Amniotic epithelial cell (primary cell): ENCODE results near the gene ELMO1.

Experiments
- DNase-seq: peaks from one replicate; pipeline ENCODE4 v3.0.0-alpha.2; 2010; ENCODE audit warnings: low read depth

ELMO1 gene

DNA sequence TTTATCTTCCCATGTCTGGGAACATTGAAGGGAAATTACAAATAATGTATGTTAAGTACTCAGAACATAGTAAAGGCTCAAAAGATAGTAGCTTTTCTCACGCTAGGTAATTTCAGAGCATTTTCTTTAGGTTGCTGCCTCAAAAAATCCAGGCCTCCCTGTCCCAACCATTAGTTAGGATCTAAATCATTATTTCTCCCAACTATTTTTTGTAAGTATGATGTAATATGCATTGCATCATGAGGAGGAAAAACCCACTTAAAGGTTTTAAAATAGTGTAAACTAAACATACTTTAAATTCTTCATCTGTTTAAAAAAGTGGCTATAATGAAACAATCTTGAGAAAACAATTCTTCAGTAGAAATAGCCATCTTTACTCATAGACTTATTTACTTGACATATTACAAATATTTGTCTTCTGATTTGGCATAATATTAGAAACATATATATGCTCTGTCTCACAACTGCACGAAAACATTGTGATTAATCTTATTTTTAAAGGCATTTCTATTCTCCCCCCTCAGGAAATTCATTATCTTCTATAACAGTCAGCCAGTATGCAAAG, 329.3 kb downstream of the ELMO1 start:
- DNase-seq = no peak

DNA sequence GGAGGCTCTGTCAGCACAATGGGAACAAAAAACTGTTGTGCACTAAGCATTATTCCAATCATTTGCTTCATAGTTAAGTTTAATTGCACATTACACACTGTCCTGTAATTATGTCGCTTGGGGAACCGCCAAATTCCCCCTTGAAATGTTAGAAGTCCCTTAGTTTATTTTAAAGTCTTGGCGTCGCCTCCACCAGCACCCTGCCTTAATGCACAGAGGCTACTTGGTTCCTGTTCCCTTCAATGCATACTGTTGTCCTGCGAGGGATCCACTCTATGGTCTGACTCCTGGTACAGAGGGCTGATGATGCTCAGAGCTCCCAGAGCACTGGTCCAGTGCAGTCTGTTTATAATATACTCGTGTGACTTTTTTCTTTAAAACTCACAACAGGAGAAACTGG, 330.7 kb downstream of the ELMO1 start:
- DNase-seq = no peak

DNA sequence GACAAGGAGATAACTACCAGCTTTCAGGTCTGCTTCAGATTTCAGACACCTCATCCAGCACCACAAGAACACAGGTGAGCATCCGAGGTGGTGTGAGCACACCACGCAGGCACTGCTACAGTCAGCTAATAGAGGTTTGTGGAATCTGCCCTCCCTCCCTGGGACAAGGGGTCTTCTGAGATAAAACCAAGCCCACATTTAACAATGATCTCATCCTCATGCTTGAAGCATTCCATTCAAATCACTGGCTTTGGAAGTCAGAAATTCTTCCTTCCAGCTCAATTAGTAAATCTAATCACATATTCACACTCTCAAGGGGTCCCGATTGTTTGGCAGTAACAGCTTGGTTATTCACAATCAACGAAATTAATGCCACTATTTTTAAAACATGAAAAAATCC, 331.4 kb downstream of the ELMO1 start:
- no peak for DNase-seq

DNA sequence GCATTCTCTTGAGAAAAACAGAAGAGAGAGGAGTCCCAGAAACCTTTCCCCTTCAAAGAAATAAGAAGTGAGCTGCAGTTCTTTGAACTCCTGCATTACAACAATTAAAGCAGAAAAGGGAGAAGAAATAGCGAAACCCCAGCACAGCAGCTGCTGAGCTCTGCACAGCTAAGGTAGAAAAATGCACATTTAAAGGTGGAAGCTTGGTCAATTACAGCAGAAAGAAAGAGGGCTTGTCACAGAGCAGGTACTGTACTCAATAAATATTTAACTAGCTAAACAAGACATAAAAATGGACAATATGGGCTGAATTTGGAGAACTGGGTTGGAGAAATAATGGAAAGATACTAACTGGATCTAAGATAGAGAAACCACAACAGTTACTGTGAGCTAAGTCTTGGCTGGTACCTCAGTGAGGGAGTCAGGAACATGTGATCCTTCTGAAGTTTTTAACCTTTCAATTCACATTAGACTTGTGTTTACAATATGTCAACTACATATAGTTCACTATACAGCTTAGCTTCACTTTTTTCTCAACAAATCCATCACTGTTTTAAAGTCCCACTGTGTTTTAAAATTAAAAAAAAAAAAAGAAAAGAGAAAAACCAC, 332.5 kb downstream of the ELMO1 start:
- DNase-seq = no peak

DNA sequence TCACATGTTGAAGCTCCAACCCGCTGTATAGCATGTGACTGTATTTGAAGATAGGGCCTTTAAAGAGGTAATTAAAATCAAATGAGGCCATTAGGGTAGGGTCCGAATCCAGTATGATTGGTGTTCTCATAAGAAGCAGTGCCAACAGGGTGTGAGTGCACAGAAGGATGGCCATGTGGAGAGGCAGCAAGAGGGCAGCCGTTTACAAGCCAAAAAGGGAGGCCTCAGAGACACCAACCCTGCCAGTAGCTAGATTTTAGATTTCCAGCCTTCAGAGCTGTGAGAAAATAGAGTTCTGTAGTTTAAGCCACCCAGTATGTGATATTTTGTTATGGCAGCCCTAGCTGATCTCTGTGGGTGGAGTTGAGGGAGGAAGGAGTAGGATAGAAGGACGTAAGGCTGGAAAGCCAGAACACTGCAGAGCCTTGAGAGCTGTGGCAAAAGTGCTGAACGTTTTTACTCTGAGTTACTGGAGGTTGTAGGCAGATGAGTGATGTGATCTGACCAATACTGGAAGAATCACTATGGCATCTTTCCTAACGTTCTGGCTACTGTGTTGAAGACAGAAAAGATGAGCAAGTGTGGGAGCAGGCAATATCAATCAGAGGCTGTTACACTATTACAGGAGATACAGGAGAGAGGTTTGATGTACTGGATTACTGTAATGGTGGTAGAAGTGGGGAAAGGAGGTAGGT, 334.9 kb downstream of the ELMO1 start:
- DNase-seq = no peak

DNA sequence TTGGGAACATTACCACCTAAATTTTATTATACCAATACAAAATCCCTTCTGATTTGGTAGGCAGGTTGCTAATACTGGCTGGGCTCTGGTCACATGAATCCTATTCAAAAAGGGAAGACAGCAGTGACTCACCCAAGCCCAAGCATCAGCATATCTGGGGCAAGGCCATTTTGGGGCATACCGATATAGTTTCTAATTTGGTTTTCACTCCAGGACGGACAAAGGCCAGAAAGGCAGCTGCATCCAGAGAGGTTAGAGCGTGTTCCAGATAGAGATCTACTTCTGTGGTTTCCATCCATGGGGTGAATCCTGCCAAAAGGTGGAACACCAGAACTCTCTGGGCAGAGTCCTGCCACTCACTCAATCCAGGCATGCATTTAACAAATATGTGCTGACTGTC, 335.8 kb downstream of the ELMO1 start:
- DNase-seq = no peak

DNA sequence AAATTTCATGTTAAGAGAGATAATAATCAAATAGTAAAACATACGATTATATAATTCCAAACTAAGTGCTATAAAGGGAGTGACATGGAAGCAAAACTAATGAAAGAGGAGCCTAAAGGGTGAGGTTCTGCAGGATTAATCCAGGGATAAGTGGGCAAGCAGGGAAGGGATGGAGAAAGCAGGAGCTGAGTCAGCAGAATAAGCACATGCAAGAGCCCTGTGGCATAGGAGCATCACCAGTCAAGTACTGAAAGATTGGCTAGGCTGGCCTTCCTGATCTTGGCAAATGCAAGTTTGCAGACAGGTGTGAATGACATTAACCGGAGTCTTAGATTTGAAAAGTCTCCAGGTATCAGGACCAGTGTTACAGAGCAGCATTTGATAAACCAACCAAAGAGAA, 336.4 kb downstream of the ELMO1 start:
- DNase-seq = no peak

DNA sequence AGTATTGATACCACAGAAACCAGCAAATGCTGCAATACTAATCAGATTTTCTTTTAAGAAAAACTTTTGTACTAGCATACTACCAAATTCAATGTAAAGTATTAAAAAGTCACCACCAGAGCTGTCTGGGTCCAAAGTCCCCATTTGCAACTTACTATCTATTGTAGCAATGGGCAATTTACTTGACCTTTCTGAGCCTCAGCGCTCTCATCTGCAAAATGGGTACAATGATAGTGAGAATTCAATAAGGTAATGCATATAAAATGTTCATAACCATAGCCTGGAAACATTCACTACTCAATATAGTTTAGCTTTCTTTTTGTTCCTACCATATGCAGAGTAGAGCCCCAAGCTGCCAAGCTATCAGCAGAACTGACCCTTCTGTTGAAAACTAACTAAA, 337.2 kb downstream of the ELMO1 start:
- no peak for DNase-seq

DNA sequence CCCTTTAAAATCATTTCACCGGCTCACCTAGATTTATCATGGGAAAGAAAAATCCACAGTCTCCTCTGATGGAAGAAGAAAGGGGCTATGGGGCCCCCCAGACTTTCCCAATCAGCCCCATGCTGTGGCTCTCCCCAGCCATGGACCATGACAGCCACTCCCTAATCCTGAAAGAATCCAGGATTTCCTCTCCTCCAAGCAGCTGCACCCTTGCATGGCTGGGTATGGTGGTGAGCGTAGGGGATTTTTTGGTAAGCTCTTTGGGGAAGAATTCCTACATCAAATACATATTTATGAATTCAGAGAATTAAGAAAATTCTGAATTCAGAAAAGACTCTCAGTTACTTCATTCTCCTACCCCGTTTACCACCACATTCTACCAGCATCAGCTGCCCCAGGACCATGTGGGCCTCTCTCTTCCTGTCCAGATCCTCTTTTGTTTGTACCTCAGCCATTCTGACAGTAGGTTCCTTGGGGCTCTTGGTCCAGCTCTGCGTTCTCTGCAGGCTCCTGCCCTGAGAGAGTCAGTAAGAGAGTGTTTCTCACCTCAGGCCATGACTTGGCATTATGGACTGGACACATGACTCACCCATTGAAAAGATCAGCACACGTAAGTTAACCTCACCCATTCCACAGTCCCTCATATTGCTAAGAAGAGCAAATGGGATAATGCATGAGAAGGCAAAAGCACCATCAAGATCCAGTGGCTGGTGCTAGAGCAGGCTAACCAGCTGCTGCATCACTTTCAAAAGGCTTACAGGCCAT, 337.8 kb downstream of the ELMO1 start:
- no peak for DNase-seq

DNA sequence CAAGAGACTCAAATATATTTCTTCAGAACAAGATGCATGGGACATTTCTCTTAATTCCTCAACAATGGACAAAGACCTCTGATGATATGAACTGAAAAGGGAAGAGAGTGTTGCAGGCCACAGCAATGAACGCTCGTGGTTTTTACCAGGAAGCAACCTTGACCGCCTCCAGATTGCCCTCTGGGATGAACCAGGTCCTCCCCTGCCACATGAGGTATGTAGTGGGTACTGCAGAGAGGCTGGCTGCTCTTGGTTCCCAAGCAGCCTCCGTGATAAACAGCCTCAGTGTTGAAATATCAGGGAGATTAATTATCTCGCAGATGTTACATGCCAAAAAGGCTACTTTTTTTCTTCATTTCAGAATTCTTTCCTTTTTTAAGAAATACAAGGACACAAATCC, 338.8 kb downstream of the ELMO1 start:
- DNase-seq = no peak

DNA sequence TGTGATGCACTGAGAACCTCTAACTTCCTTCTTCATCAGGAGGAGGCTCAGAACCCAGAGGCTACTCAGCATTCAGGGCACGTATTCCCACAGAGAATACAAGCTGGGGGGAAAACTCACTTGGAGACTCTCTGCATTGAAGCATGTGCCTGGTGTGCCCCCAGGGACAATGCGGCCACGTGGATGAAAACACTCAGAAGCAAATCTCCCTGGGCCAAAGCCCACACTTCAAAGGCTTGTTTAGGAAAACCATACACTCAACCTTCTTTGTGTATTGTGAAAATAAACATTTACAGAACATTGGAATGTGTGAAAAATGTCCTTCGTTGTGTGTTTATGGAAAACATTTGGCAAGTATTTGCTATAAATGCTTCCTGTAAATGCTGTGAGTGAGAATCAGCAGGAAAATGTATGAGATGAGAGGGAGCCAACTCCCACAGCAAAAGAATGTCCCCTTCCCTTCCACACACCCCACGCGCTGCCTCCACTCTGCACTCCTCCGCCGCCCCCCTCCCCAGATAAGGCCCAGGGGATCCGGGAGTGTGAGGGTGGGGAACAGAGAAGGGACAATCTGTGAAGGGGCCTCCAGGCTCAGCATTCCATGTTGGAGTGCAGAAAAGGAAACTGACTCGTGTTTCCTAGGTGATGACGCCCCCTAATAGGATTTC, 339.5 kb downstream of the ELMO1 start:
- no peak for DNase-seq

DNA sequence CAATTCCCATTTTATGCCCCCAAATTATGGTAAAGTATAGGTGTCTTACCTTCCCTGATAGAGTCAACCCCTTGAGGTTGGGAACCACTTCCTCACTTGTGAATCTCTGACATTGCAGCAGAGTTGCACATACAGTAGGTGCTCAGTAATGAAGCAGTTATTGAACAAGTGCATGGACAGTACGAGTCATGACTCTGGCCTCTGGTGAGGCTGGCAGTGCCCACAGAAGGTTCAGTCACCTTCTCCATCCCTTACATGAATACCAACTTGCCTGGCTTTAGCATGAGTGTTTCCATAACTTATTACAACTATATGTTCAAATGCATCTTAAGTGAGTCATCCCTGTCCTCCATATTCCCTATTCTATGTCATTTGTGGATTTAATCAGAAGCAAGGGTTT, 340.0 kb downstream of the ELMO1 start:
- no peak for DNase-seq

DNA sequence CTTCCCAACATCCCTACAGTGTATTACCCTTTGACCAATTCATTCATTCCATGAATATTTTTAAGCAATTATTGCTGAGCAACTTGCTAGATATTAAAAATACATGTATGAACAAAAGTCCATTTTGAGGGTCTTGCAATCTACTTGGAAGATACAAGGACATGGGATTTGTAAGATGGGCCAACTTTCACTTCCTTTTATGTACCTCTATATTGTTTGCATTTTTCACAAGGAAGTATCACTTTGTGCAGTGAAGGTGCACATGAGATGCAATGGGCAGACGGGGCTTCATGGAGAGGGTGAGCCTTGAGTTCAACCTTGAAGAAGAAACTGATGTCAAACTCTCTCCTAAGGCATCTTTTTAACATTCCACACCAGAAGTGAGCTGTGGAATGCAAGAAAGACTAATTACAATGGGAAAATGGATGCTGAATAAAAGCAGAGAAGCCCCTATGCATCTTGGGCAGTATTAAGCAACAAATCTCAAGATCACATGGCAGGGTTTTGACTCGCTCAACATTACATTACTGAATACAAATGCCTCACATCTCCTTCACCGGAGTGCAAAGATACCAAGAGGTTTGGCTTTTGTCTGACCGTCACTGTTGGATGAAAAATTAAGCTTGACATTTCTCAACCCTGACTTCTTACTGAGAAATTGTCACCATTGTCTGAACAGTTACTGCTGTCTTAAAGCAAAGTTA, 341.5 kb downstream of the ELMO1 start:
- no peak for DNase-seq

DNA sequence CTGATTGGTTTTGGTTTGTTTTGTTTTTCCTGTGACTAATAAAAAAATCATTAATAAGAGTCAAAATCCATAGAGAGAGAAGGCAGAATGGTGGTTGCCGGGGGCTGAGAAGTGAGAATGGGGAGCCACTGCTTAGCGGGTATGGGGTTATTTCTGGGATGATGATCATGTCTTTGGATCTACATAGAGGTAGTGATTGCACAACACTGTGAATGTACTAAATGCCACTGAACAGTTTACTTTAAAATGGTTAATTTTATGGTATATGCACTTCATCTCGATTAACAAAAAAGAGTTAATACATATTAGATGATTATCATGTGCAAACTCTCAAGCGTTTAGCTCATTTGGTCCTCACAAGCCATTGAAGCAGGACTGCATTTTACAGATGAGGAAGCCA, 342.9 kb downstream of the ELMO1 start:
- DNase-seq = no peak

DNA sequence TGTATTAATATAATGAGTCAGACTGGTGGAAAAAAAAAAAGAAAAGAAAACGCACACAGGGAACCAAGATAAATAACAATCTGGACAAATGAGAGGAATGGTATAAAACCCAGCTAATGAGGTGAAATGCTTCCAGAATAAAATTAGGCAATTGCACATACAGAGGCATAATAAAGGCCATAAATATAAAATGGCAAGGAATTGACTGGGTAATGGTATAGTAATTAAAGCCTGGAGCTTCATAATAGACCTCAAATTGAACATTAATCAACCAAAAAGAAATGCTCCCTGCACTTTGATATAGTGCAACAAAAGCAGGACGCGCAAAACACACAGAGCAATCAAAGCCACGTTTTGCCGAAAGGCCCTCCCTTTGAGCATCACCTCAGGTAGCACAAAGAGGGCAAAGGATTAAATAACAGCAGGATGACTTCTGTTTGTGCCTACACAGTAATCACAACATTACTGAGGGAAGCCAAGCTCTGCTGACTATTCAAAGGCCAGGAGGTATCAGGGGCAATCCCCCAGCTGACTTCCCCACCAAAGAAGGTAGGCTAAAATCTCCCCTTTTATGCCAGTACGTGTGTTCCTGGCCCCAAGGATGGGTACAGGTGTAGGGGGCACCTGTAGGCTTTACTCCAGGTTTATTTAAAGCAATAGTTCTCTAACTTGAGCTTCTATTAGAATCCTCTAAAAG, 343.7 kb downstream of the ELMO1 start:
- no peak for DNase-seq

DNA sequence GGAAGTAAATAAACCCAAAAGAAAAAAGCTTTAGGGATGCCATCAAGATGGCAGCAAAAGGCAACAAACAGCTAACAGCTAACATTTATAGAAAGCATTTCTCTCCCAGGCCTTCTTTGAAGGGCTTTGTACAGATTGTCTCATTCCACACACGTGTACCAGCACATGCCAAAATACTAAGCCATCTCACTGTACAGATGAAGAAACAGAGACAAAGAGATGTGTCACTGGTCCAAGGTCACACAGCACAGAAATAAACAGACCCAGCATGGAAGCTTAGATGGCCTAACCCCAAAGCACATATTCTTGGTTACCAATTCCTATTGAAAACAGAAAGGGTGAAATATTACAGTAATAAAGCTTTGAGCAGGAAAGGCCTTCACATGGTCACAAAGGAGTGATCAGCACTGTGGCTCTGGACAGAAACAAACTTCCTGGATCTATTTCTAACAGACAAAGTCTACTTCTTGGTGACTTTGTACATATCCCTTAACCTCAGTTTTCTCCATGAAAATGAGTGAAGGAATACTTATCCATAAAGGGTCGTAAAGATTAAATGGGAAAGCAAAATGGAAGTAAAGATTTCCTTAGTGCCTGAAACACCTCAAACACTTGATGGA, 346.0 kb downstream of the ELMO1 start:
- DNase-seq = no peak

DNA sequence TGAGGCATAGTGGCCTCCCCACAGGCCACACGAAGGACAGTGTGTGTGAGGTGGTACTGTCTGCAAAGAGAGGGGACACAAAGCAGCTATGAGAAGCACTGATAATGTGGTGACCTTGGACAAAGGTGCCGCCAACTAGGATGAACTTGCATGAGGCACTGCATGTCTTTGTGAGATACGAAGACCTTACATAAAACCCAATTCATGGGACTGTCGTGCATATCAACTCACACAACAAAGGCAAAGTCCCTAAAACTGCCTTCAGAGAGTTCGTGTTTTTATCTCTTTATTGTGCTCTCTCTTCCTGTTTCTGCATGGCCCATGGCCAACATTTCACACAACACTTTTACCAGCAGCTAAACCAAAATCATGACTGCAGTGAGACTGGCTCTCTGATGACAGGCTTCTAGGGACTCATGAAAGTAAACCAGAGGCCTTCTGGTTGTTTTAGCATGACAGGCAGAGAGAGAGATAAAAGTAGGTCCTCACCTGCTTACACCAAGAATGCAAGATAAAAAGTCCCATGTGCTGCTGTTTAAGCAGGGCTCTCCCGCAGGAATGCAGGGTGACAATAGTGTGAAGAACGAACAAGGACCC, 347.8 kb downstream of the ELMO1 start:
- DNase-seq = no peak

DNA sequence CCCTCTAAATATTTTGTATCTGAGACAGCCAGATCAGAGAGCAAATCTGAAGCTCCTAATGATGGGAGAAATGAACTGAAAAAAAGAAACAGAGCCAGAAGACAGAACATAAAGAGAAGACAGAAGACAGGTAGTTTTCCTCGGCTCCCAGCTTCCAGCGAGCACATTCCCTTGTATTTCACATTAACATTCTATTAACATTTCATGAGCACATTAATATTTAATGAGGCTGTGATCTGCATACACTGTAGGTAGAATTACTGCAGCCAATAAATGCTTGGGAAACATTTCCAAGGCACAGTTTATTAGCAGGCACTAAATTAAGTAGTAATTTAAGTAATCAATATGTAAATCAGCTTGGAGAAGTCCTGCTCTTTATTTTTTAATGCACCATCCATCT, 349.9 kb downstream of the ELMO1 start:
- no peak for DNase-seq

DNA sequence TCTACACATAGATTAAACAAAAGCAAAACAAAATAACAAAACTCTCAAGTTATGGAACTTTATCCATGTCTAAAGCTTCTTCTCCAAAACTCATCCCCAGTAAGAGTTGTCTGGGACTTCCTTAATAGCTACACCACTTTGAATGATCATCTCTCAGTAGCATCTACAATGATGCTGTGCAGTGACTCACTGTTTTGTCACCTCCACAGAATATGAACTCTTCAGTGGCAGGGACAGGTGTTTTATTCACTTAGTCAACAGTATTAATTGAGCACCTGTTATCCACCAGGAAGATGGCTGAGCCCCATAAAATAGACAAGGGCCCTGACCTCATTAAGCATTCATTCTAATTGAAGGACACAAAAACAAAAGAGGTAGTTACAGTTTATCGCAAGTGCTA, 350.7 kb downstream of the ELMO1 start:
- DNase-seq = no peak

DNA sequence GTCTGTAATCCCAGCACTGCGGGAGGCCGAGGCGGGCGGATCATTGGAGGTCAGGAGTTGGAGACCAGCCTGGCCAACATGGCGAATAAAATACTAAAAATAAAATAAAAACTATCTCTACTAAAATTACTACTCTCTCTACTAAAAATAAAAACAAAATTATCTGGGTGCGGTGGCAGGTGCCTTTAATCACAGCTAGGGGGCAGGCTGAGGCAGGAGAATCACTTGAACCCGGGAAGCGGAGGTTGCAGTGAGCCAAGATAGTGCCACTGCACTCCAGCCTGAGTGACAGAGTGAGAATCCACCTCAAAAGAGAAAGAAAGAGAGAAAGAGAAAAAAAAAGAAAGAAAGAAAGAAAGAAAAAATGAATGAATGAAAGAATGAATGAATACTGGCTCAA, 351.4 kb downstream of the ELMO1 start:
- no peak for DNase-seq

DNA sequence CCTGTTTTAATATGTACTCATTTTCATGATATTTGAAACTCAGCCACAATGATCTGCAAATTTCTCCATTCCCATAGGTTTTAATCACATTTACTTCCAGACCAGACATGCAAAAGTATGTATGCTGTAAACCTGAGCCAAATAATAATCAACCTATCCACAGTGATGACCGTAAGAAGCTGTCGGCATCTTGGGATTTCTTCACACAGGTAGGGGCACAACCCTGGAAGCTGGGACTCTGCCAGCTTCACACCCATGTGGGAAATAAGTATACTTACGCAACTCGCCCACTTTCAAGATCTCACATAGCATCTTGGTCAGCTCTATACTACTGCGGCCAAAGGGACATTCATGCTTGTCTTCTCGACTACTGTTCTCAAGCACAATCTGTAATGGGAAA, 352.3 kb downstream of the ELMO1 start:
- DNase-seq = no peak
